Measurements from ENCODE around the gene TEAD4.

TEAD4 gene

DNA sequence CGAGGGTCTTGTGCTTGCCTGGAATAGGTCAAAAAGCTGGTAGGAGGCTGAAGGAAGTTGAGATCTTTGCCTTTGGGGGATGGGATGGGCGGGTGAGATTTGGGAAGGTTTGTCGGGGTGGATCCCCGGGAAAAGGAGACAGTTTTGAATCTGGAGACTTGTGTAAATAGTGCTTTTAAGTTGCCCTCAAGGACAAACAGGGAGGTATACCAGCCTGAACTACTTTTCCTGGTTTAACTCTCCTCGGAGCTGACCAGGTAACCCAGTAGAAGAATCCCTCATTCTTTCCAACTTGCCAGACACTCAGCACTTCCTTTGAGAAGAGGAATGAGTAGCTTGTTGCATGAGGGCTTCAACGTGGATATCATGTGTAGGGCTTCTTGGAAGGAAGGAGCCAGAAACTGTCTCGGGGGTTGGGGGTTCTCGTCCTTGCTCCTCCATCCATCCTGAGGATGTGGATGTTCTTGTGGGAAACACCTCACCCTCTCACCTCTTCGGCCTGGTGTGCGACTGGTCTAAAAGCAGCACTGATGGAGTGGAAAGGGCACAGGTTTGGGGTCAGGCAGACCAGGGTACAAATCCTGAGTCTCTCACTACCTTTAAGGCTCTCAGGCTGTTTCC lies 1.9 kb downstream of the TEAD4 start:
- no peak for DNase-seq

DNA sequence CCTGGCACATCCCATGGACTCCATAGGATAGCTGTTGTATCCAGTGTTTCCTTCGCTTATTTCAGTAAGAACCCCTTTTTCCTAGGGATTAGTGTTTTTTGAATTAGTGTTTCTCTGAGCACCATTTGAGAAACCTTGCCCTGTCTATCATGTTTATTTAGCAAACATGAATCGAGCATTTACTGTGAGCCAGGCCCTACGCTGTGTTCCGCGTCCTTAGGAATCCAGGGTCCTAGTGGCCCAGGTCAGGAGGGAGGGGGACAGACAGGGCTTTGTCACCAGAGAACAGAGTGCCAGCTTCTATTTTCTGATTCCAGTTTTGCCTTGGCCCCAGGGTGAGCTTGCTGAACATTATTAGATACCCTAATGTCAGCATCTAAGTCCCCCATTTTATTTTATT lies 2.5 kb downstream of the TEAD4 start:
- DNase-seq = no peak

DNA sequence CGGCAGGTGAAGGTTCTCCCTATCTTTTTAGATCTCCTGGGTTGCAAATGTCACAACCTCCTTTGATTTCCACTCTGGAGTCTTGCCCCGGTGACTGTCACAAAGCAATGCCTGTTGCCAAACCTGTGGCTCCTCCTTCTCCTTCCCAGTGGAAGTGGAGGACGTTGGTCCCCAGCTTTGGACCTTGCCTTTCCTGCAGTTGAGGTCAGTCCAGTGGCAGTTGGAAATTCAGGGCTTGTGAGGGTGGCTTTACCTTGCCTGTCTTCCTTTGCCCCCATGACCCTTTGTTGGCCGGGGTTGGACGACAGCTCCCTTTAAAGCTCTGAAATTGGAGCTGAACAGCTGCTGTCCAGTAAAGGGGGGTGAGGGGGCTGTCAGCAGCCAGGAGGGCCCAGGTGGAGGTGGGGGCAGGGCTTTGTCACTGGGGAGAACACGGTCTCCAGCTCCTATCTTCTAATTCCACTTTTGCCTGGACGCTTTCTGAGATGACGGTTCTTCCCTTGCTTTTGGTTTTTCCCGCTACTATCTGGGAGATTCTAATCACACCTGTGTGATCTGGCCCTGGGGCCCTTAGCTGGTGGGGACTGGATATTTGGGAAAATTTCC lies 4.1 kb downstream of the TEAD4 start:
- DNase-seq = no peak

DNA sequence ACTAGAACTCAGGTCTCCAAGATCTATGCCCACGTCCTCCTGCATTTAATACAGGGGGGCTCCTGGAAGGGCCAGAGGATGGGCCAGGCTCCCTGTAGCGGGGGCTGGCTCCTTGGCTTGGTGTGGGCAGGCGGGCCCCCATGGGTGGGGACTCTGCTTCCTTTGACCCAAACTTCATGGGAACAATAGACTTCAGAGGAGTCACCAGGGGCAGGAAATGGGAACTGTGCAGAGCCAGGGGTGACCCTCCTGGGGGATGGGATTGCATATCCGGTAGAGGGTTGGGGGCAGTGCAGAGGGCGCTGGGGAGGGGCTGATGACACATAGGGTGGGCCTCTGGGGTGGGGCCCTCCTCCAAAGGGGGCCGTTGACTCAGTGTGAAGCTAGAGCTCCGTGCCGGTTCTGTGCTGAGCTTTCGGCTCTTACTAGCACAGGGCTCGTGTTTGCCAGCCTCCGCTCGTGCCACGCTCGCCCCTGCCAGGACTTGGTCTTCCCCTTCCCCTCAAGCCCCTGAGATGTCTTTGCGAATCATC lies 4.6 kb downstream of the TEAD4 start:
- no peak for DNase-seq

DNA sequence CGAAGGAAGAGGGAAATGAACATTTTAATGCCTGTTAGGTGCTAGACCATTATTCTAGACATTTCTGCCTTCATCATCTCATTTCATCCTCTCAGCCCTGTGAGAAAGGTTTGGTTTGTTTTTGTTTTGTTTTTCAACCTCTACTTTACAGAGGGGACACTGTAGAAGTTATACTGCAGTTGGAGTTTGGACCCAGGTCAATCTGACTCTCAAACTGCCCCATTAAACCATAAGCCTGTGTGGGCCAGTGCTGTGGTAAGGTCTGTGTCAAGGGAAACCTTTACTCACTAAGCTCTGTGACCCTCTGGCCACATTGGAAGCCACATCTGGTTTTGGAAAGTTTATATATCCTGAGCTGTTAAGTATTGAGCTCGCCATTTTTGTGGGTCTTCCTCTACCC lies 8.5 kb downstream of the TEAD4 start:
- DNase-seq = no peak

DNA sequence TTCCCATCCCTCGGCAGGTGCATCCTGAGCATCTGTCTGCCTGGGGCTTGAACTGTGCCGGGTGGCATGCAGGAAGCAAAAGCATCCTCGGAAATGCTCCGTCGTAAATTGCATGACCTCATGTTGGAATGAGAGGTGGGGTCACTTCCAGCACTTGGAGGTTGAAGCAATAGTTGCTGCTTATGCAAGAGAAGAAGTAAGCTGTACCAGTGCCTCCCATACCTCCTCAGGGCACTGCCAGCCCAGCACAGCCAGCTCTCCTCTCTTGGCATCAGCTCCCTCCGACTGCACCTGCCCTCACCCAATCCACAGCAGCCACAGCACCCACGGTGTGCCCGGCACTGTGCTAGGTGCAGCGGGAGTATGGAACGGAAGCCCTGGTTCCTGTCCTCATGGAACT lies 11.5 kb downstream of the TEAD4 start:
- no peak for DNase-seq

DNA sequence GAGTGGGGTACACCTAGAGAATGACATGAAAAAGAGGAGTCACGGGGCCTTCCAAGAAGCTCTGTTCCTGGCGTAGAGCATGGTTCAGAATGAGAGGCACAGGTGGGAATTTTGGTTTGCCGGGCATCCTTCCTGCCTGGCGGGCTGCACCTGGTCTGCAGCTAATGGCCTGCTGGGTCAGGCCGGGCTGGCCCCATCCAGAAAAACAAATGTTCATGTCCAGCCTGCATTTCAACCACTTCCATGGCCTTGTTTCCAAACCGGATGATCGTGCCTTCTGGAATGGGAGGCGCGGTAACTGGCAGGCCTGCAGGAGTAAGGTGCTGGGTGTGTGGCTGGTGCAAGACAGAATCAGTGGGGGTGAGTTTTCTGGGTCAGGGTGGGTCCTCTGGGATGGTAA lies 14.4 kb downstream of the TEAD4 start:
- DNase-seq = no peak

DNA sequence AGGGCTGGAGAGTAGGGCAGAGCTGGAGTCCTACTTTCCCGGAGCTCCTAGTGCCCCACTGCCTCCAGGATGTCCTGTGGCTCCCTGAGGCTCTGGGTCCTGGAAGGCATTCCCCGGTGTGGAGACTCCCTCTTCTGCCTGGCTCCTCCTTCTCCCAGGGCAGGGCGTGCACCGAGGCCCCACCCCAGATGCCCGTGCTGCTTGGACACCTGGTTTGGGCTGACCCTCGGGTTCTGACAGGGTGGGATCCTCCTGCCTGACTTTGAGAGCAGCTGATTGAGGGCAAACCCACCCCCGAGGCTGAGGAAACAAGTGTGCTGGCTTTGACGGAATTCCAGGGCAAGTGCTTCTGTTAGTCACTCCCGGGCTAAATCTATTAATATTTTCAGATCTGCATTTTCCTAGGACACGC lies 15.4 kb downstream of the TEAD4 start:
- no peak for DNase-seq

DNA sequence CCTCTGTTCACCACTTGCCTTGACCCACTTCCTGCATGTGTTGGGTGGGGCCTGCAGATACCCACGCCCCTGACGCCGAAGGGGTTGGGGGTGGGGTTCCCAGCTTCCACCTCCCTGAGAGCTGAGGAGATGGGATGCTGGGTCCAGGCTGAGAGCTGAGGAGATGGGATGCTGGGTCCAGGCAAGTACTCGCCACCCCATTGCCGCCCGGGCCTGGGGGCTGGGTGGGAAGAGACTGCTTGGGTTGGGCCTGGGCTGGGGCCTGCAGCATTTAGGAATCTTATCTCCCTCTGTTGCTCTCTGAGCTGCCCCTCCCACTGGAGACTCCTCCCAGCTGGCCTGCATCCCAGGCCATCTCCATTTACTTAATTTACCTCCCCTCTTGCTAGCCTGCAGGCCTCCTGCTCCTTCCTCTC lies 17.4 kb downstream of the TEAD4 start:
- DNase-seq = no peak

DNA sequence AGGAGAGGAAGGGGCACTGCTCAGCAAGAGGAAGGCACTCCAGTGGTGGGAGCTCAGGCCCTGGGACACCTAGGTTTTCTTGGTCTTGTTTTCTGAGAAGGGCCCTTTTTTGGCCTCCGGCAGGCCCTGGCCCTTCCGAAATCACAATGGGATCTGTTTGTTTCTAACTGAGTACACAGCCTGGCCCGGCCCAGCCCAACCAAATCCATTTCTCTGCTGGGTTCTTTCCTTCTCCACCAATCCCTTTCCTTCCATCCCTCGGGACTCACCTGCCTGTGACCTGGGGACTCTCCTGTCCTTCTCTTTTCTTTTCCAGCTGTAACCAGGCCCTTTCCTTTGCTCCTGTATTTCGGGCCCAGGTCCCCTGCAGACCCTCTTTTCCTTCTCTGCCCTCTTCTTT lies 18.6 kb downstream of the TEAD4 start:
- DNase-seq = no peak

DNA sequence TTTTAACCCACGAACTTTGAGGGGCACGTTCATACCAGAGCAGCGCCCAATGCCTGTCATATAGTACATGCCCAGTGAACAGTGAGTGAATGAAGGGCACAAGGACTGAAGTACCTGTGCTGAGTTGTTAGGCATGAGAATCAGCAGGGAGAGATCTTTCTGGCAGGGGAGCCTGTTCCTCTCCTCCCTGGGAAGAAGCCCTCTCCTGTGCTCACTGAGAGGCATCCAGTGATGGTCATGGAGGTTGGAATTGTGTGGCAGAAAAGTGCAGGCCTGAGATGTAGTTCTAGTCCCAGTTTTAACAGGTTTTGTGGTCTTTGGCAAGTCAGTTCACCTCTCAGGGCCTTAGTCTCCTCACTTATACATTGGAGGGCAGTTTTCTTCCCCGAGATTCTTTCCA lies 20.6 kb downstream of the TEAD4 start:
- DNase-seq = no peak

DNA sequence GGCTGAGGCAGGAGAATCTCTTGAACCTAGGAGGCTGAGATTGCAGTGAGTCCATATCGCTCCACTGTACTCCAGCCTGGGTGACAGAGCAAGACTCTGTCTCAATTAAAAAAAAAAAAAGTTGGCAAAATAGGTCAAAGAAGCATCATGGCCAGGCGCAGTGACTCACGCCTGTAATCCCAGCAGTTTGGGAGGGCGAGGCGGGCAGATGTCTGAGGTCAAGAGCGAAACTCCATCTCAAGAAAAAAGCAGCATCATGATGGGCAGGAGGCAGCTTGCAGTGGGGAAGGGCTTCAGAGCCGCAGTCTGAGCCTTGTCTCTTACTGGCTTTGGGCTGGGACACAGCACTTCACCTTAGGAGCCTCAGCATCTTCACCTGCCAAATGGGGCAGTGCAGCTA lies 21.4 kb downstream of the TEAD4 start:
- DNase-seq = no peak

DNA sequence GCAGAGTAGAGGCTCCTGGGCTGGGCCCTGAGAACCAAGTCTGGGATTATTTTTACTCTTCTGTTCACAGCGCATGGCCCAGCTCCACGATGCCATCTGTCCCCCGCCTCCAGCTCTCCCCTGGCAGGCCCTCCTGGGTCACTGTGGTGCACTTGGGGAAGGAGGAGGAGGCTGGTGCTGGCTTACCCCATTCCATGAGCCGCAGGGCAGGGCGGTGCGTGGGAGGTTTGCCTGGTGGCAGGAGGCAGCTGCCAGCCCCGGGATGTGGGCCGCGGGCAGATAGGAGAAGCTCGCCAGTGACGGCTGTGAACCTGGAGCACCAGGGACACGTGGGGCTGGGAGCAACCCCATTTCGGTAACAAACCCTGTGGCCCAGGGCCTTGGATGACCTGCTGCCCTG lies 23.2 kb downstream of the TEAD4 start:
- DNase-seq = no peak

DNA sequence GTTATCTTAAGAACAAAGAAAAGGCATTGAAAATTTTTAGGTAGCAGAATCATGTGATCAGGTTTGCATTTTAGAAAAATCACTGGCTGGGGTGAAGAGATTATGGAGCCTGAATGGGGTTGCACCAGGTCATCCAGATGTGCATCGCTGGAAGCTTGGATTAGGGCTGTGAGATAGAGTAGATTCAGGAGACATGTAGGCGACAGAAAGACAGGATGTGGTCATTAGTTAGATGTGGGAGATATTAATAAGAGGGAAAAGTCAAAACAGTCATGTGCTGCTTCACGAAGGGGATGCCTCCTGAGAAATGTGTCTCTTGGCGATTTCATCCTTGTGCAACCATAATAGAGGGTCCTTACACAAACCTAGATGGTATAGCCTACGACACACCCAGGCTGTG lies 25.1 kb downstream of the TEAD4 start:
- no peak for DNase-seq

DNA sequence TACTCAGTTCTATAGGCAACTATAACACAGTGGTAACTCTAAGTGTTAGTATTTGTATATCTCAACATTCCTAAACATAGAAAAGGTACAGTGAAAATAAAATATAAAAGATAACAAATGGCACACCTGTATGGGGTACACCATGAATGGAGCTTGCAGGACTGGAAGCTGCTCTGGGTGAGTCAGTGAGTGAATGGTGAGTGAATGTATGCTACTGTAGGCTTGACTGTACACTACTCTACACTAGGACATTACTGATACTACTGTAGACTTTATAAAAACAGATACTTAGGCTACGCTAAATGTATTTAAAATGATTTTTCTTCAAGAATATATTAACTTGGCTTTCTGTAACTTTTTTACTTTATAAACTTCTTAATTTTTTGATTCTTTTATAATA lies 25.5 kb downstream of the TEAD4 start:
- DNase-seq = no peak

DNA sequence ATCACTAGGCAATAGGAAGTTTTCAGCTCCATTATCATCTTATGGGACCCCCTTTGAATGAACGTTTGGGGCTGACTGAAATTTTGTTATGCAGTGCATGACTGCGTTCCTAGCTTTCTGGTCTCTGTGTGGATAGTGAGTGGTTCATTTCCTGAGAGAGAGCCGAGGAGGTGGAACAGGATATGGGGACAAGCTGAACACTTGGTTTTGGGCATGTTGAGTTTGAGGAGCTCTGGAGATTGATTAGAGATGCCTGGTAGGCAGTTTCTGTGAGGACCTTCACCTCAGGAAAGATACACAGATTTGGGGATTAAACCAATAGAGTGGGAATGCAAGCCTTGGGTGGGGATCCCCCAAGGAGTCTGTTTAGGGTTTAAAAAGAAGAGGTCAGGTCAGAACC lies 27.7 kb downstream of the TEAD4 start:
- DNase-seq = no peak

DNA sequence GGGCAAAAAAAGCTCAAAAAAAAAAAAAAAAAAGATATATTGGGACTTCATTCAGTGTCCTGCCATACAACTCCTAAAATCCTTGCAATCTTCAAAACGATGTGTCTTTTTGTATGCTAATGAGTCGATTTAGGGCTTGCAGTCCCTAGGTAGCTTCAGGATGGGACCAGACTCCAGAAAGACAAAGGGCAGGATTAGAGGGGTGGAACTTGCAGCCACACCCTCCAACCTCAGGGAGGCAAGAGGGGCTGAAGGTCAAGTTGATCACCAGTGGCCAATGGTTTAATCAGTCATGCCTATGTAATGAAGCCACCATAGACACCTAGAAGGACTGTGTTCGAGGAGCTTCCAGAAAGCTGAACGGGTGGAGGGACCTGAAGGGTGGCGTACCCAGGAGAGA lies 29.3 kb downstream of the TEAD4 start:
- no peak for DNase-seq

DNA sequence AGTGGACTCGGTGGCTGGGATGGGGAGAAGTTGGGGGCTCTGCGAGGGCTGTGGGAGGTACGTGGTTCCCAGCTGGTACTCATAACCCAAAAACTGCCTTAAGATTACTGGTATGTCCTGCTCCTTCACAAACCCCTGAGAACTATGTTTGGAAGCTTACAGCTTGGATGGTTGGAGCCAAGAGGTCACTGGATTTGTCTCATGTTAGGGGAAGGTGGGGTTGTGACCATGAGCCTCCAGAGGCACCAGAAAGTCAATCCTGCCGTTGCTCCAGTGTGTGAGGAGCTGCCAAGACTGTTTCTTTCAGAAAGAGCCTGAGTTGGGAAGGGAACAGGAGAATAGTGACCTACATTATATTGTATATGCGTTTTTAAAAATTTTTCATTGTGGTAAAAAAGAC lies 33.5 kb downstream of the TEAD4 start:
- no peak for DNase-seq

DNA sequence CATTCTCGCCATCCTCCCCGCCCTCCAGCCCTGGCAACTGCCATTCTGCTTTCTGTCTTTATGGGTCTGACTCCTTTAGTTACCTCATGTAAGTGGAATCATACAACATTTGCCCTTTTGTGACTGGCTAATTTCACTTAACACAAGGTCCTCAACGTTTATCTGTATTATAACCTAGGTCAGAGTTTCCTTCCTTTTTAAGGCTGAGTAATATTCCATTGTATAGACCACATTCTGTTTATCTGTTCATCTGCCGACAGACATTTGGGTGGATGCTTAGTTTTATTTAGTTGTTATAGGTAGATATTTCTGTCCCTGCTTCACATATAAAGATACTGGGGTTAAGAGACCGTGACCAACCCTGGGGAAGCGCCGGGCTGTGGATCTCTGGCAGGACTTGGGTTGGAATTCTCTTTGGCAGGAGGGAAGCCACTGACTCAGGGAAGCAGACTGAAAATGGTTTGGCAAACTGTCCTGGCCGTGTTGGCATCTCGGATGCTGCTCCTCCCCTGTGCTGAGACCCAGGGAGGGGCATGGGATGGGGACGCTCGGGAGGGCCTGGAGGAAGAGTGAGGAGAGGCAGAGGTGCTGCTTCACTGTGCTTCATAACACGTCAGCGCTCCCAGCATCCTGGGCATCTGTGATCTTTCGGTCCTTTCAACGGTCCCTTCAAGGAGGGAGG lies 38.9 kb downstream of the TEAD4 start:
- no peak for DNase-seq

DNA sequence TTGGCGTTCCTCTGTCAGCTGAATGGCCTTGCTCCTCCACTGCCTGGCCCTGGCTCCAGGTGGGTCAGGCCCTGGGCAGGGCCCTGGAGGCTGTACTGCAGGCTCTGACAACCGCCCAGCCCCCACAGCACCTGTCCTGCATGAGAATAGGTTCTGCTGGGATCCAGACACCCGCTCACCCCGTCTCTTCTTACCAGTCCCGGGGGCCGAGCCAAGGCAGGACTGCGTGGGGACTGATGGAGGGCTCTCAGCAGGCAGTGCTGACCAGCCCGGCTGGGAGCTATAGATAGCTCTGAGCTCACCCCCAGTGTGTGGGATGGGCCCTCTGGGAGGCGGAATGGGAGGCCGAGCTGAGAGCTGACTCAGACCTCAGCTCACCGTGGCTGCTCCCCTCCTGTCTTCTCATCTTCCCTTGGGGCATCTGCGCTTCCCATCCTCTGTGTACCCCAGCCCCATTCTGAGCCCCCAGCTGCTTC lies 39.6 kb downstream of the TEAD4 start:
- no peak for DNase-seq

DNA sequence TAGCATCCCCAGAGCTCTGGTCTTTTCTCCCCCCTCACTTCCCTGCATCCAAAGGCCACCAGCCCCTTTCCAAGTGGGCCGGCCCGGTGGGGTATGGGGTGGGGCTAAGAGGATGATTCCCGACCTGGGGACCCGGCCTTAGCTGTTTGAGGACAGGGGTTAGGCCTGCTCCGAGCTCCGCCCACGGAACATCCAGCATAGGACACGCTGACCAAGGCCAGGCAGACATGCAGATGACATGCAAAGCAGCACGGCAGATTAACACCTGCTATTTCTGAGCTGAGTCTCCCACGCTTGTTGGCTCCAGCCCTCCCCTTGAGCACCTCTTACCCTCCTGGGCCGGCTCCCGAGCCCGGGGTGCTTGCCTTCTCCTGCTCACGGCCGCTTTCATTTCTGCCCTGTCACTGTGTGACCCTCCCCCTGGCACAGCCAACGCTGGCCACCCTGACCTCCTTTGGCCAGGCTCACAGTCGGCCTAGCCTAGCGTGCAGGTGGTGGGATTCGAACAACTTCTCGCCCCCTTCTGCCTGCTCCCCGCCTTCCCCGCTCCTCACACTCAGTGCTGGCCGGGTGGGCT lies 40.2 kb downstream of the TEAD4 start:
- no peak for DNase-seq

DNA sequence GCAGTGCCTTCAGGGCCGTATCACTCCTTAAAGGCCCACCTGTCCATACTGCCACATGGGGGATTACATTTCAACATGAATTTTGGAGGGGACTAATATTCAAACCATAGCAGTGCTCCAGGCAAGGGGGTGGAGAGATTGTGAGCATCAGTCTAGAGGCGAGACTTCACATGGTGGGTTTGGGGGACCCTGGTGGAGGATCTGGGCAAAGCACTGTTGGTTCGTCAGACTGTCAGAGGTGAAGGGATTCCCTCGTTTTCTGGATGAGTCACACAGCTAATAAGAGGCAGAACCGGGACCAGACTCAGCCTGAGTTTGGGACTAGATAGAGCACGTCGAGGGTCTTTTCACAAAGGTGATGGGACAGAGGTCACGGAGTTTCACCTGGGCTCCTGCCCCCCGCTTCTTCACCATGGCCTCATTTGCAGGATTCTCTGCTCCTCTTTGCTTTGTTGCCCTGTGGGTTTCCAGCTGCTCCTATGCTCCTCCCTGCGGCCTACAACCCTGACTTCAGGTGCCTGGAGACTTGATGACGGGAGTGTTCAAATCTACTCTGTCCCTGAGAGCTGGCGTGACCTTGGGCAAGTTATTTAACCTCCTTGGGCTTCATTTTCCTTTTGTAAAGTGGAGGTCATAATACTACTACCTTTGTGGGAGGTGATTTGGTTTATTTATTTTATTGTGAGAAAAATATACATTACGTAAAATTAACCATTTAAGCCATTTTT lies 41.5 kb downstream of the TEAD4 start:
- DNase-seq = no peak

DNA sequence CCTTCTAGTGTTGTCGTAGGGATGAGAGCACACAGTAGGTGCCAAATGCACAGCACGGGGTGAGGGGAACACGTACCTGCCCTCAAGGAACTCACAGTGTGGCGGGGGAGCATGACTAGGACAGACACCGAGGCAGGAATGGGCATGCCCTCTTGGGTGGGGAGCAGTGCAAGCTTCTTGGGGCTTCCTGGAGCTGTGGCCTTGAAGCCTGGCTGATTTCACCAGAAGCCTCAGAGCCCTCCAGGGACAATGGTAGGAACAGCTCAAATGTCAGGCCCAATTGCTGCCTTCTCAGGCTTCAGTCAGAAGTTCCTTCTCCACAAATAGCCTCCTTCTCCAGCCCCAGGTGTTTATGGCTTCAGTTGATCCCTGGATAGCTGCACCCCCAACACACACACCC lies 43.4 kb downstream of the TEAD4 start:
- DNase-seq = no peak
